Measurements from ENCODE around the gene SUCLA2. TPM values are rescaled to one million over a fixed set of nuclear protein-coding genes. Genes with fewer than 3 reads are reported as not detected.

SUCLA2 gene
- total and polyA plus RNA-seq, 9 of the 15 experiments (the other 6 are each of a cell fraction or from before 2014, with no cell fraction given): 23.3 to 52.9 (median 35.8) TPM

- no peak for DNase-seq (ENCODE audit: extremely low read depth in 1 of 4, low spot score in 3 of 4)
- no peak for FAIRE-seq
- Histone ChIP-seq H3K79me2 (ENCODE audit: control insufficient read depth, insufficient read depth, low read length) (peaks cover 16% of the 10 kb centered on the region), H3K27ac (ENCODE audit: extremely low read depth, low read depth, low read length) (no peak overlapping the region), H4K20me1 (replicated peaks; ENCODE audit: control insufficient read depth, insufficient read depth, low read length) (no peaks in the 10 kb centered on the region), H2AFZ (ENCODE audit: low read depth, low read length) (no peak overlapping the region), H3K4me3 (no peak overlapping the region), H3K4me2 (ENCODE audit: insufficient read depth, low read length) (no peak overlapping the region), H3K9ac (ENCODE audit: insufficient read depth in 1 of 2, low read depth in 2 of 2, low read length in 2 of 2) (no peak overlapping the region), H3K27me3 (ENCODE audit: control insufficient read depth in 2 of 2, insufficient read depth in 2 of 2, low read length in 2 of 2) (no peaks in the 10 kb centered on the region), H3K9me1 (ENCODE audit: control insufficient read depth, insufficient read depth, low read length) (no peaks in the 10 kb centered on the region), H3K36me3 (ENCODE audit: control insufficient read depth, insufficient read depth, low read length) (peaks cover 32% of the 10 kb centered on the region; the same call in 2 of the 3 replicates), H3K9me3 (replicated peaks; ENCODE audit: control insufficient read depth, insufficient read depth, low read depth, low read length) (no peaks in the 10 kb centered on the region), H3K4me1 (replicated peaks in 1 of 2; ENCODE audit: control insufficient read depth in 2 of 2, insufficient read depth in 2 of 2, low read length in 2 of 2) (peaks cover 3 to 6% of the 10 kb centered on the region in 2 experiments; a peak in 4 of 5 replicates)
- ATAC-seq: no peak
- no TSS peak for BruUV-seq (replicated peaks)
- 96% methylated on average over 2 of the region's 2 CpGs for WGBS (ENCODE audit: insufficient coverage, low coverage, missing lambda C conversion rate)
- intact Hi-C loops (cut with micrococcal nuclease) (no loop called here), in situ Hi-C loops (cut with MboI) (no loop called here)
- POLR2A ChIA-PET: interaction anchor here (0.6 kb wide), 1 partner anchor 304 kb away, joined by 3 read pairs; no protein-coding TSS in a partner anchor
- CTCF ChIA-PET (ENCODE audit: low intra/inter-chr PET ratio): no interaction called here
- no peak for TF ChIP-seq KAT8 (IDR thresholded peaks at IDR 0.05; ENCODE audit: low read depth)
- no peak for TF ChIP-seq NFATC3 (IDR thresholded peaks at IDR 0.05)
- no peak for TF ChIP-seq ELF4 (CRISPR knock-in tag; IDR thresholded peaks at IDR 0.05)
- no peak for TF ChIP-seq BHLHE40 (IDR thresholded peaks at IDR 0.05; ENCODE audit: low read length)
These were observed 41.8 kb upstream of the SUCLA2 start for GRCh38 chr13:48042894-48043293.

- no peak overlapping the region for H3K4me3 ChIP-seq
- in situ Hi-C loops (cut with MboI) (no loop called here), intact Hi-C loops (cut with micrococcal nuclease) (no loop called here)
- DNase-seq (ENCODE audit: extremely low read depth in 1 of 4, low spot score in 3 of 4): no peak
- no peaks in the 10 kb centered on the region for H4K20me1 ChIP-seq (replicated peaks; ENCODE audit: control insufficient read depth, insufficient read depth, low read length)
- WGBS (ENCODE audit: insufficient coverage, low coverage, missing lambda C conversion rate): 75% methylated on average over 1 of the region's 1 CpG
- H3K9me3 ChIP-seq (replicated peaks; ENCODE audit: control insufficient read depth, insufficient read depth, low read depth, low read length): no peaks in the 10 kb centered on the region
- ChIA-PET CTCF (ENCODE audit: low intra/inter-chr PET ratio) (no interaction called here), POLR2A (no interaction called here)
- H3K9ac ChIP-seq (ENCODE audit: insufficient read depth in 1 of 2, low read depth in 2 of 2, low read length in 2 of 2): no peak overlapping the region
- H3K27ac ChIP-seq (ENCODE audit: extremely low read depth, low read depth, low read length): no peak overlapping the region
- no peak for TF ChIP-seq OTX1 (CRISPR knock-in tag; IDR thresholded peaks at IDR 0.05)
- ATAC-seq: no peak
- no peak overlapping the region for H3K4me2 ChIP-seq (ENCODE audit: insufficient read depth, low read length)
- no peaks in the 10 kb centered on the region for H3K27me3 ChIP-seq (ENCODE audit: control insufficient read depth in 2 of 2, insufficient read depth in 2 of 2, low read length in 2 of 2)
- FAIRE-seq: no peak
- peaks cover 25% of the 10 kb centered on the region; the same call in 2 of the 3 replicates for H3K36me3 ChIP-seq (ENCODE audit: control insufficient read depth, insufficient read depth, low read length)
- H2AFZ ChIP-seq (ENCODE audit: low read depth, low read length): no peak overlapping the region
- H3K9me1 ChIP-seq (ENCODE audit: control insufficient read depth, insufficient read depth, low read length): no peaks in the 10 kb centered on the region
- no TSS peak for BruUV-seq (replicated peaks)
- peaks cover 25% of the 10 kb centered on the region for H3K79me2 ChIP-seq (ENCODE audit: control insufficient read depth, insufficient read depth, low read length)
- peaks cover 3 to 9% of the 10 kb centered on the region in 2 experiments; a peak in 4 of 5 replicates for H3K4me1 ChIP-seq (replicated peaks in 1 of 2; ENCODE audit: control insufficient read depth in 2 of 2, insufficient read depth in 2 of 2, low read length in 2 of 2)
These were observed 39.8 kb upstream of the SUCLA2 start for GRCh38 chr13:48040896-48041295.

Measured in K562 (cell line).